ENCODE data around the gene OR6K3. TPM values are rescaled to one million over a fixed set of nuclear protein-coding genes. Genes with fewer than 3 reads are reported as not detected.

OR6K3 gene
- not detected for total RNA-seq

GRCh38 chr1:158720620-158721019 lies at the start of gene OR6K3:
TSS of gene OR6K3 (minus strand) at chr1:158720720. CDS start at chr1:158718115, 2,605 bp downstream.

GRCh38 chr1:158754420-158754819 lies 33.9 kb upstream of the OR6K3 start, which contains the start of gene OR6K6:
TSS of gene OR6K6 (plus strand) at chr1:158754720. CDS start at chr1:158754888, 168 bp downstream.

GRCh38 chr1:158700552-158700951 lies 20.0 kb downstream of the OR6K3 start, which contains the start of gene OR6K2:
TSS of gene OR6K2 (minus strand) at chr1:158700652. CDS start at chr1:158700652, 0 bp downstream.

GRCh38 chr1:158686111-158687009 lies 34.2 kb downstream of the OR6K3 start, which contains the start of gene SPTA1:
TSS of gene SPTA1 (minus strand) at chr1:158686715. CDS start at chr1:158686517, 198 bp downstream.

Other genes with a start within 250 kb of the OR6K3 start
- gene OR10R2, start 248.5 kb downstream of the OR6K3 start, total RNA-seq, result 0.44 TPM
- gene OR6Y1, start 166.3 kb downstream of the OR6K3 start, total RNA-seq, result not detected
- gene OR6P1, start 150.1 kb downstream of the OR6K3 start, total RNA-seq, result not detected
- not detected for gene OR10X1, start 140.8 kb downstream of the OR6K3 start, total RNA-seq
- gene OR10Z1, start 115.5 kb downstream of the OR6K3 start, total RNA-seq, result not detected
- gene SPTA1, start 34.0 kb downstream of the OR6K3 start, total RNA-seq, result 12.0 TPM
- not detected for gene OR6K2, start 20.1 kb downstream of the OR6K3 start, total RNA-seq
- gene OR6K6, start 34.0 kb upstream of the OR6K3 start, total RNA-seq, result not detected
- gene OR6N1, start 51.5 kb upstream of the OR6K3 start, total RNA-seq, result not detected
- not detected for gene OR6N2, start 60.5 kb upstream of the OR6K3 start, total RNA-seq
- gene MNDA, start 110.6 kb upstream of the OR6K3 start, total RNA-seq, result 6.8 TPM
- gene PYHIN1, start 210.8 kb upstream of the OR6K3 start, total RNA-seq, result not detected

Measured in camera-type eye (tissue), 1 donor.